ENCODE measurements around the gene AKNAD1. TPM values are rescaled to one million over a fixed set of nuclear protein-coding genes. Genes with fewer than 3 reads are reported as not detected.
"Not testable (repeated sequence)": the region's sequence is repeated elsewhere in the genome, so short reads cannot be mapped to it uniquely, and the experiment has no call there.

AKNAD1 gene
- total and polyA plus RNA-seq, 2 donors, result 0.14 to 0.84 TPM

- WGBS, result 64% methylated on average over 6 of the region's 6 CpGs
- not testable (repeated sequence) for DNase-seq (ENCODE audit: low read depth in 6 of 9, low spot score in 9 of 9); H3K4me3 ChIP-seq (ENCODE audit: low read length in 2 of 2); H3K4me1 ChIP-seq (ENCODE audit: control insufficient read depth in 2 of 2, insufficient read depth in 2 of 2, low read length in 2 of 2); H3K27ac ChIP-seq (ENCODE audit: low read depth in 1 of 2, low read length in 1 of 2); H3K27me3 ChIP-seq (ENCODE audit: control insufficient read depth in 2 of 2, insufficient read depth in 1 of 2, low read length in 1 of 2); H3K9me3 ChIP-seq (ENCODE audit: control insufficient read depth in 2 of 2, insufficient read depth in 1 of 2, low read length in 1 of 2)
- H3K36me3 ChIP-seq (ENCODE audit: control insufficient read depth in 2 of 2, insufficient read depth in 2 of 2, low read length in 1 of 2), result peaks cover 0 to 11% of the 10 kb centered on the region in 2 donors
These were observed 32.2 kb upstream of the AKNAD1 start for GRCh38 chr1:108889006-108889645.

GRCh38 chr1:108886292-108886691, 29.4 kb upstream of the AKNAD1 start:
- peaks cover 0 to 11% of the 10 kb centered on the region in 2 donors for H3K36me3 ChIP-seq (ENCODE audit: control insufficient read depth in 2 of 2, insufficient read depth in 2 of 2, low read length in 1 of 2)
- no peaks in the 10 kb centered on the region for H3K9me3 ChIP-seq (ENCODE audit: control insufficient read depth in 2 of 2, insufficient read depth in 1 of 2, low read length in 1 of 2)
- no peaks in the 10 kb centered on the region for H3K27me3 ChIP-seq (ENCODE audit: control insufficient read depth in 2 of 2, insufficient read depth in 1 of 2, low read length in 1 of 2)
- H3K4me3 ChIP-seq (ENCODE audit: low read length in 2 of 2), result no peak overlapping the region
- H3K27ac ChIP-seq (ENCODE audit: low read depth in 1 of 2, low read length in 1 of 2), result no peak overlapping the region
- H3K4me1 ChIP-seq (ENCODE audit: control insufficient read depth in 2 of 2, insufficient read depth in 2 of 2, low read length in 2 of 2), result peaks cover 0 to 3% of the 10 kb centered on the region in 2 donors
- WGBS, result 96% methylated on average over 2 of the region's 2 CpGs
- no peak for DNase-seq (ENCODE audit: low read depth in 6 of 9, low spot score in 9 of 9)

GRCh38 chr1:108884968-108885367, 28.1 kb upstream of the AKNAD1 start:
- Histone ChIP-seq H3K27me3 (ENCODE audit: control insufficient read depth in 2 of 2, insufficient read depth in 1 of 2, low read length in 1 of 2) (no peaks in the 10 kb centered on the region), H3K36me3 (ENCODE audit: control insufficient read depth in 2 of 2, insufficient read depth in 2 of 2, low read length in 1 of 2) (peaks cover 0 to 11% of the 10 kb centered on the region in 2 donors), H3K9me3 (ENCODE audit: control insufficient read depth in 2 of 2, insufficient read depth in 1 of 2, low read length in 1 of 2) (no peaks in the 10 kb centered on the region), H3K4me3 (ENCODE audit: low read length in 2 of 2) (no peak overlapping the region), H3K4me1 (ENCODE audit: control insufficient read depth in 2 of 2, insufficient read depth in 2 of 2, low read length in 2 of 2) (peaks cover 0 to 3% of the 10 kb centered on the region in 2 donors), H3K27ac (ENCODE audit: low read depth in 1 of 2, low read length in 1 of 2) (no peak overlapping the region)
- DNase-seq (ENCODE audit: low read depth in 6 of 9, low spot score in 9 of 9), result no peak

GRCh38 chr1:108882837-108883236, 25.9 kb upstream of the AKNAD1 start:
- H3K27ac ChIP-seq (ENCODE audit: low read depth in 1 of 2, low read length in 1 of 2), result no peak overlapping the region
- no peak for DNase-seq (ENCODE audit: low read depth in 6 of 9, low spot score in 9 of 9)
- no peaks in the 10 kb centered on the region for H3K9me3 ChIP-seq (ENCODE audit: control insufficient read depth in 2 of 2, insufficient read depth in 1 of 2, low read length in 1 of 2)
- H3K4me1 ChIP-seq (ENCODE audit: control insufficient read depth in 2 of 2, insufficient read depth in 2 of 2, low read length in 2 of 2), result peaks cover 3% of the 10 kb centered on the region in 2 donors
- peaks cover 0 to 7% of the 10 kb centered on the region in 2 donors for H3K36me3 ChIP-seq (ENCODE audit: control insufficient read depth in 2 of 2, insufficient read depth in 2 of 2, low read length in 1 of 2)
- no peak overlapping the region for H3K4me3 ChIP-seq (ENCODE audit: low read length in 2 of 2)
- H3K27me3 ChIP-seq (ENCODE audit: control insufficient read depth in 2 of 2, insufficient read depth in 1 of 2, low read length in 1 of 2), result no peaks in the 10 kb centered on the region
- 98% methylated on average over 2 of the region's 2 CpGs for WGBS

- Histone ChIP-seq H3K36me3 (ENCODE audit: control insufficient read depth in 2 of 2, insufficient read depth in 2 of 2, low read length in 1 of 2) (peaks cover 0 to under 1% of the 10 kb centered on the region in 2 donors), H3K4me3 (ENCODE audit: low read length in 2 of 2) (no peak overlapping the region), H3K9me3 (ENCODE audit: control insufficient read depth in 2 of 2, insufficient read depth in 1 of 2, low read length in 1 of 2) (no peaks in the 10 kb centered on the region), H3K27me3 (ENCODE audit: control insufficient read depth in 2 of 2, insufficient read depth in 1 of 2, low read length in 1 of 2) (no peaks in the 10 kb centered on the region), H3K27ac (ENCODE audit: low read depth in 1 of 2, low read length in 1 of 2) (no peak overlapping the region), H3K4me1 (ENCODE audit: control insufficient read depth in 2 of 2, insufficient read depth in 2 of 2, low read length in 2 of 2) (peaks cover 1 to 3% of the 10 kb centered on the region in 2 donors)
- DNase-seq (ENCODE audit: low read depth in 6 of 9, low spot score in 9 of 9), result no peak
- 97% methylated on average over 1 of the region's 1 CpG for WGBS
These were observed 24.5 kb upstream of the AKNAD1 start for GRCh38 chr1:108881369-108881768.

GRCh38 chr1:108880850-108881249, 24.0 kb upstream of the AKNAD1 start:
- H3K9me3 ChIP-seq (ENCODE audit: control insufficient read depth in 2 of 2, insufficient read depth in 1 of 2, low read length in 1 of 2), result no peaks in the 10 kb centered on the region
- WGBS, result 97% methylated on average over 3 of the region's 3 CpGs
- DNase-seq (ENCODE audit: low read depth in 6 of 9, low spot score in 9 of 9), result no peak
- no peaks in the 10 kb centered on the region for H3K36me3 ChIP-seq (ENCODE audit: control insufficient read depth in 2 of 2, insufficient read depth in 2 of 2, low read length in 1 of 2)
- H3K27me3 ChIP-seq (ENCODE audit: control insufficient read depth in 2 of 2, insufficient read depth in 1 of 2, low read length in 1 of 2), result no peaks in the 10 kb centered on the region
- no peak overlapping the region for H3K4me3 ChIP-seq (ENCODE audit: low read length in 2 of 2)
- H3K4me1 ChIP-seq (ENCODE audit: control insufficient read depth in 2 of 2, insufficient read depth in 2 of 2, low read length in 2 of 2), result peaks cover 3 to 5% of the 10 kb centered on the region in 2 donors
- no peak overlapping the region for H3K27ac ChIP-seq (ENCODE audit: low read depth in 1 of 2, low read length in 1 of 2)

GRCh38 chr1:108878678-108879077, 21.8 kb upstream of the AKNAD1 start:
- Histone ChIP-seq H3K4me3 (ENCODE audit: low read length in 2 of 2) (no peak overlapping the region), H3K36me3 (ENCODE audit: control insufficient read depth in 2 of 2, insufficient read depth in 2 of 2, low read length in 1 of 2) (no peaks in the 10 kb centered on the region), H3K27me3 (ENCODE audit: control insufficient read depth in 2 of 2, insufficient read depth in 1 of 2, low read length in 1 of 2) (no peaks in the 10 kb centered on the region), H3K4me1 (ENCODE audit: control insufficient read depth in 2 of 2, insufficient read depth in 2 of 2, low read length in 2 of 2) (peaks cover 3 to 5% of the 10 kb centered on the region in 2 donors), H3K9me3 (ENCODE audit: control insufficient read depth in 2 of 2, insufficient read depth in 1 of 2, low read length in 1 of 2) (no peaks in the 10 kb centered on the region), H3K27ac (ENCODE audit: low read depth in 1 of 2, low read length in 1 of 2) (no peak overlapping the region)
- WGBS, result 81% methylated on average over 3 of the region's 3 CpGs
- no peak for DNase-seq (ENCODE audit: low read depth in 6 of 9, low spot score in 9 of 9)

- H3K4me3 ChIP-seq (ENCODE audit: low read length in 2 of 2), result peak overlapping the region; percentile 75 to 91
- H3K36me3 ChIP-seq (ENCODE audit: control insufficient read depth in 2 of 2, insufficient read depth in 2 of 2, low read length in 1 of 2), result no peaks in the 10 kb centered on the region
- H3K9me3 ChIP-seq (ENCODE audit: control insufficient read depth in 2 of 2, insufficient read depth in 1 of 2, low read length in 1 of 2), result no peaks in the 10 kb centered on the region
- WGBS, result 21% methylated on average over 4 of the region's 4 CpGs
- no peak for DNase-seq (ENCODE audit: low read depth in 6 of 9, low spot score in 9 of 9)
- peaks cover 3 to 5% of the 10 kb centered on the region in 2 donors for H3K4me1 ChIP-seq (ENCODE audit: control insufficient read depth in 2 of 2, insufficient read depth in 2 of 2, low read length in 2 of 2)
- H3K27ac ChIP-seq (ENCODE audit: low read depth in 1 of 2, low read length in 1 of 2), result no peak overlapping the region
- no peaks in the 10 kb centered on the region for H3K27me3 ChIP-seq (ENCODE audit: control insufficient read depth in 2 of 2, insufficient read depth in 1 of 2, low read length in 1 of 2)
These were observed 21.2 kb upstream of the AKNAD1 start for GRCh38 chr1:108878160-108878469.

GRCh38 chr1:108877348-108878159, 20.7 kb upstream of the AKNAD1 start:
- no peaks in the 10 kb centered on the region for H3K36me3 ChIP-seq (ENCODE audit: control insufficient read depth in 2 of 2, insufficient read depth in 2 of 2, low read length in 1 of 2)
- no peaks in the 10 kb centered on the region for H3K27me3 ChIP-seq (ENCODE audit: control insufficient read depth in 2 of 2, insufficient read depth in 1 of 2, low read length in 1 of 2)
- WGBS, result 1% methylated on average over 30 of the region's 30 CpGs
- H3K4me1 ChIP-seq (ENCODE audit: control insufficient read depth in 2 of 2, insufficient read depth in 2 of 2, low read length in 2 of 2), result peaks cover 3 to 5% of the 10 kb centered on the region in 2 donors
- H3K4me3 ChIP-seq (ENCODE audit: low read length in 2 of 2), result peak overlapping the region; percentile 75 to 91
- H3K27ac ChIP-seq (ENCODE audit: low read depth in 1 of 2, low read length in 1 of 2), result peak overlapping the region; percentile 36 to 58
- no peaks in the 10 kb centered on the region for H3K9me3 ChIP-seq (ENCODE audit: control insufficient read depth in 2 of 2, insufficient read depth in 1 of 2, low read length in 1 of 2)
- peak in 4 of 9 donors; percentile 13 to 48 (median 26) for DNase-seq (ENCODE audit: low read depth in 6 of 9, low spot score in 9 of 9)
